B cell (primary cell): ENCODE measurements around the gene MSH5. TPM values are rescaled to one million over a fixed set of nuclear protein-coding genes. Genes with fewer than 3 reads are reported as not detected.
A peak's percentile ranks its signal among the peaks of the same experiment; 100 is the strongest.

Experiments used
- ATAC-seq: fragments of 200-7000 bp; cut with Tn5 transposase; one replicate; pipeline ENCODE4 v1.10.0; 2021; ENCODE audit warnings: low read depth, mild to moderate bottlenecking, moderate number of reproducible peaks, moderate library complexity
- CTCF ChIA-PET: fragments of 350-600 bp; sonication (Branson Sonifier 250); formaldehyde crosslinking; loops from one replicate; lab custom pipeline; 2021; ENCODE audit warnings: antibody characterized with exemption, inconsistent platforms; lab: Charles Lee
- POLR2A ChIA-PET: fragments of 350-600 bp; sonication (Branson Sonifier 250); formaldehyde crosslinking; loops from one replicate; lab custom pipeline; 2021; ENCODE audit warnings: antibody characterized with exemption; lab: Charles Lee
- DNase-seq: peaks from one replicate; pipeline ENCODE4 v3.0.0; 2013
- H2AFZ ChIP-seq: 2 replicates; pipeline ENCODE4 v1.6.1; 2012; ENCODE audit warnings: mild to moderate bottlenecking, low read depth, low read length; ENCODE audit not compliant: insufficient read depth, poor library complexity, severe bottlenecking
- H3K27ac ChIP-seq, 2 donors: 1 replicate in 1 of 2; 2 replicates in 1 of 2; pipeline ENCODE4 v1.5.1; 2012 to 2013; ENCODE audit warnings: low read length in 2 of 2, mild to moderate bottlenecking in 2 of 2, moderate library complexity in 1 of 2
- H3K27me3 ChIP-seq, 4 experiments: fragments of 200-600 bp in 1 of 4; sonication (generic) in 1 of 4; replicated peaks in 1 of 4; 1 replicate in 2 of 4; 2 replicates in 2 of 4; pipeline versions ENCODE4 v1.6.1 to v1.7.0; 2013 to 2016; ENCODE audit warnings: low read length in 3 of 4, mild to moderate bottlenecking in 2 of 4, mixed read lengths in 1 of 4, moderate library complexity in 1 of 4; ENCODE audit not compliant: insufficient read depth in 4 of 4, control insufficient read depth in 3 of 4; ENCODE audit errors: control extremely low read depth in 1 of 4
- H3K36me3 ChIP-seq, 2 experiments: replicated peaks in 1 of 2; 1 replicate in 1 of 2; 2 replicates in 1 of 2; pipeline versions ENCODE4 v1.6.1 to v1.7.1; 2013; ENCODE audit warnings: low read length in 1 of 2; ENCODE audit not compliant: insufficient read depth in 2 of 2, control insufficient read depth in 1 of 2; ENCODE audit errors: control extremely low read depth in 1 of 2, extremely low read depth in 1 of 2
- H3K4me1 ChIP-seq, 2 donors: fragments of 200-600 bp in 1 of 2; sonication (generic) in 1 of 2; 1 replicate in 1 of 2; 2 replicates in 1 of 2; pipeline versions ENCODE4 v1.5.1 to v1.6.1; 2013 to 2017; ENCODE audit warnings: low read length in 2 of 2; ENCODE audit not compliant: control insufficient read depth in 2 of 2, insufficient read depth in 2 of 2
- H3K4me2 ChIP-seq: replicated peaks from 2 replicates; pipeline ENCODE3; 2012; ENCODE audit warnings: mild to moderate bottlenecking, low read depth, low read length; ENCODE audit not compliant: poor library complexity, severe bottlenecking
- H3K4me3 ChIP-seq, 5 experiments: fragments of 200-600 bp in 1 of 5; sonication (generic) in 1 of 5; 1 replicate in 3 of 5; 2 replicates in 2 of 5; pipeline versions ENCODE4 v1.5.1 to v1.7.0; 2011 to 2016; ENCODE audit warnings: low read length in 4 of 5, mild to moderate bottlenecking in 4 of 5, low read depth in 2 of 5, control low read depth in 1 of 5, moderate library complexity in 1 of 5; ENCODE audit not compliant: insufficient read depth in 1 of 5; ENCODE audit errors: control extremely low read depth in 1 of 5, extremely low read depth in 1 of 5
- H3K79me2 ChIP-seq: fragments of 200-600 bp; sonication (generic); one replicate; pipeline ENCODE4 v1.6.0; 2016; ENCODE audit warnings: low read length; ENCODE audit not compliant: control insufficient read depth, insufficient read depth
- H3K9ac ChIP-seq: fragments of 200-600 bp; sonication (generic); 2 replicates; pipeline ENCODE4 v1.6.1; 2017; ENCODE audit warnings: mild to moderate bottlenecking, low read length, moderate library complexity
- H3K9me3 ChIP-seq, 3 donors: one replicate each; pipeline versions ENCODE4 v1.6.1 to v1.7.1; 2013; ENCODE audit warnings: low read length in 2 of 3; ENCODE audit not compliant: control insufficient read depth in 2 of 3, insufficient read depth in 1 of 3; ENCODE audit errors: control extremely low read depth in 1 of 3
- H4K20me1 ChIP-seq: 2 replicates; pipeline ENCODE4 v1.6.0; 2012; ENCODE audit warnings: mild to moderate bottlenecking, low read length; ENCODE audit not compliant: insufficient read depth, control insufficient read depth, poor library complexity, severe bottlenecking
- H3K27ac Mint-ChIP-seq: one replicate; pipeline ENCODE4 v1.8.0; 2021; ENCODE audit warnings: mixed read lengths
- H3K27me3 Mint-ChIP-seq: one replicate; pipeline ENCODE4 v1.8.0; 2021; ENCODE audit warnings: mixed read lengths
- H3K4me1 Mint-ChIP-seq: one replicate; pipeline ENCODE4 v1.8.0; 2021; ENCODE audit warnings: mixed read lengths
- H3K4me3 Mint-ChIP-seq: one replicate; pipeline ENCODE4 v1.8.0; 2021; ENCODE audit warnings: mixed read lengths
- H3K9me3 Mint-ChIP-seq: one replicate; pipeline ENCODE4 v1.8.0; 2022; ENCODE audit warnings: mixed read lengths; ENCODE audit not compliant: insufficient read depth
- CTCF ChIP-seq: fragments of 200-600 bp; IDR thresholded peaks from one replicate; pipeline ENCODE4 v1.8.0; 2022; ENCODE audit warnings: antibody characterized with exemption, mild to moderate bottlenecking
- EZH2 ChIP-seq: IDR thresholded peaks from 2 replicates; pipeline ENCODE4 v1.6.1; 2012; ENCODE audit warnings: borderline replicate concordance, low read depth, mild to moderate bottlenecking, moderate library complexity, low read length; ENCODE audit not compliant: insufficient read depth, poor library complexity, severe bottlenecking
- WGBS: methylation state at CpG from one replicate; pipeline ENCODE4 v1.1.5; 2013; ENCODE audit warnings: missing lambda C conversion rate; ENCODE audit not compliant: insufficient coverage; 5-methylcytosine and 5-hydroxymethylcytosine counted together
- intact Hi-C: fragments of 100-400 bp; cut with micrococcal nuclease; formaldehyde crosslinking; loops from one replicate; pipeline ENCODE4 v1.10.0; 2022
- polyA plus RNA-seq: library from polyadenylated mRNA; depleted of rRNA; stranded (reverse); fragments of >200 nt; gene quantifications from 2 replicates; pipeline ENCODE4 v1.2.3, GENCODE V29; 2012
- total RNA-seq, 2 donors: library from RNA; stranded (reverse); fragments of 120-200 nt in 1 of 2; gene quantifications; 1 replicate in 1 of 2; 2 replicates in 1 of 2; pipeline versions ENCODE4 v1.2.3 to v1.2.4, GENCODE V29; 2013 to 2022

MSH5 gene
- total and polyA plus RNA-seq, 2 donors (not counting 1 experiment from before 2014, with no cell fraction given) = 49.9 to 51.6 TPM

- Histone ChIP-seq H3K27ac (peak overlapping the region in 1 of 2 donors; percentile 93), H4K20me1 (no peaks in the 10 kb centered on the region), H2AFZ (peak overlapping the region; percentile 89), H3K9ac (peak overlapping the region; percentile 97), H3K4me3 (peak overlapping the region; percentile 65 to 98 (median 96)), H3K79me2 (peaks cover 42% of the 10 kb centered on the region), H3K4me1 (peaks cover 20 to 28% of the 10 kb centered on the region in 2 donors), H3K27me3 (no peaks in the 10 kb centered on the region), H3K36me3 (peaks cover 0 to 36% of the 10 kb centered on the region in 2 experiments), H3K9me3 (no peaks in the 10 kb centered on the region), H3K4me2 (peak overlapping the region; percentile 75)
- Mint-ChIP-seq H3K27ac (peak overlapping the region; percentile 91), H3K9me3 (no peaks in the 10 kb centered on the region), H3K27me3 (no peaks in the 10 kb centered on the region), H3K4me3 (peak overlapping the region; percentile 98), H3K4me1 (peaks cover 32% of the 10 kb centered on the region)
- CTCF ChIA-PET = interaction anchor here (1.7 to 2.3 kb wide), 2 partner anchors 68 to 129 kb away, joined by 8 to 11 read pairs; no protein-coding TSS in a partner anchor
- POLR2A ChIA-PET = no interaction called here
- ATAC-seq = no peak
- WGBS = 27% methylated on average over 6 of the region's 7 CpGs
- intact Hi-C loops = loop anchor here (5.0 kb wide), 1 partner anchor 35 kb away; the partner anchor contains the start of genes CSNK2B and LY6G5B
- TF ChIP-seq EZH2 (no peak), CTCF (no peak)
- DNase-seq = no peak
These were observed 38.0 kb upstream of the MSH5 start for GRCh38 chr6:31701666-31702404.

DNA sequence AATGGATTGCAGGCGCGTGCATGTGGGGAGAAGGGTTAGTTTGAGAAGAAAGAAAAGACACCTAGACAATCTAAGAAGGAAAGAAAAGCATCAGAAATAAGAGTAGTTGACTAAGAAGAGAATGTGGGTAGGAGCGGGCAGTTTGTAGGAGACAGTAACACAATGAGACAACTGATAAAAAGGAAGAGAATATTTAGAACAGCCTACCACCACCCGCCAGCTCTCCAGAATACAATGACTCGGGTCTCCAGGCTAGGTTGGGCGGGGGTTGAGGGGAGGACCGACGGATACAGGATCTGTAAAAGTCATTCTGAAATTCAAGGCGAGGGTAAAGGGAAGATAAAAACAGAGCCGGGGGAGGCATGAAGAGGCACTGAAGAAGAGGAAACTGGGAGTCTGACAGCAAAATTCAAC is 37.4 kb upstream of the MSH5 start:
- Histone ChIP-seq H4K20me1 (no peaks in the 10 kb centered on the region), H3K27me3 (no peaks in the 10 kb centered on the region), H3K36me3 (peaks cover 0 to 31% of the 10 kb centered on the region in 2 experiments), H3K4me3 (peak overlapping the region; percentile 65 to 98 (median 96)), H3K9ac (peak overlapping the region; percentile 97), H3K79me2 (peaks cover 42% of the 10 kb centered on the region), H3K9me3 (no peaks in the 10 kb centered on the region), H3K4me2 (peak overlapping the region; percentile 75), H2AFZ (peak overlapping the region; percentile 89), H3K27ac (peak overlapping the region; percentile 87 to 93), H3K4me1 (peaks cover 20 to 28% of the 10 kb centered on the region in 2 donors)
- intact Hi-C loops = loop anchor here (5.0 kb wide), 1 partner anchor 35 kb away; the partner anchor contains the start of genes CSNK2B and LY6G5B
- Mint-ChIP-seq H3K9me3 (no peaks in the 10 kb centered on the region), H3K4me1 (peaks cover 32% of the 10 kb centered on the region), H3K27ac (peak overlapping the region; percentile 91), H3K4me3 (peak overlapping the region; percentile 98), H3K27me3 (no peaks in the 10 kb centered on the region)
- DNase-seq = no peak
- WGBS = 0% methylated on average over 5 of the region's 10 CpGs
- POLR2A ChIA-PET = interaction anchor here (1.1 to 1.9 kb wide), 6 partner anchors 25 to 160 kb away, joined by 3 to 16 read pairs (median 6); partner anchors contain the start of genes BAG6, DDAH2, HSPA1B and NEU1
- TF ChIP-seq EZH2 (no peak), CTCF (no peak)
- CTCF ChIA-PET = interaction anchor here (0.9 to 2.3 kb wide), 8 partner anchors 27 to 129 kb away, joined by 3 to 11 read pairs (median 6); partner anchors contain the start of genes DDAH2 and LSM2
- no peak for ATAC-seq
